ENCODE results near the gene PTPN23.

PTPN23 gene

DNA sequence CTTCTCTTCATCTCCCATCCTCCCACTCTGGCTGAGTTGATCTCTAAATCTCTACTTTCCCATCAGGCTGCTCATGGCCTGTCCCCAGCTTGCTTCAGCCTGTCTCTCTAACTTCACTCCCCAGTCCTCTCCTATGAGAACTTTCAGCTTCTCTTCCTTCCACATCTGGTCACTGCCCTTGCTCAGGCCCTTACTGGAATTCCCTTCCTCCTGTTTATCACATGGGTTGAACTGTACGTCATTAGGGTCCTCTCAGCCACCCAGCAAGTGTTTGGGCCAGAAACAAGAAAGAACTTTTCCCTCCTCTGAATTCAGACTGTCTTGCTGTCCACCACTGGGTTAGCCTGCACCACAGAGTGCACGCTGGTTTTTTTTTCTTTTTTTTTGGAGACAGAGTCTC lies 5.0 kb downstream of the PTPN23 start:
- Histone ChIP-seq H3K27ac (ENCODE audit: low read depth, low read length, severe bottlenecking) (no peak overlapping the region), H3K4me1 (ENCODE audit: control insufficient read depth, insufficient read depth, low read length, poor library complexity, severe bottlenecking) (peaks cover 8% of the 10 kb centered on the region), H3K9me3 (ENCODE audit: control insufficient read depth, low read length) (no peaks in the 10 kb centered on the region), H3K36me3 (ENCODE audit: control insufficient read depth, insufficient read depth, low read length) (peaks cover 50% of the 10 kb centered on the region), H3K4me3 (ENCODE audit: extremely low read depth, insufficient read depth, low read length, poor library complexity, severe bottlenecking) (no peak overlapping the region)
- 95 to 100% methylated on average over 2 of the region's 2 CpGs for WGBS, 2 experiments (ENCODE audit: insufficient coverage in 2 of 2)

GRCh38 chr3:47392933-47393332 lies 12.1 kb downstream of the PTPN23 start:
- 85 to 100% methylated on average over 3 of the region's 3 CpGs for WGBS, 2 experiments (ENCODE audit: insufficient coverage in 2 of 2)
- H3K9me3 ChIP-seq (ENCODE audit: control insufficient read depth, low read length) = no peaks in the 10 kb centered on the region
- no peak overlapping the region for H3K27ac ChIP-seq (ENCODE audit: low read depth, low read length, severe bottlenecking)
- H3K4me3 ChIP-seq (ENCODE audit: extremely low read depth, insufficient read depth, low read length, poor library complexity, severe bottlenecking) = no peak overlapping the region
- peaks cover 34% of the 10 kb centered on the region for H3K36me3 ChIP-seq (ENCODE audit: control insufficient read depth, insufficient read depth, low read length)
- H3K4me1 ChIP-seq (ENCODE audit: control insufficient read depth, insufficient read depth, low read length, poor library complexity, severe bottlenecking) = peaks cover 21% of the 10 kb centered on the region

GRCh38 chr3:47394140-47394870 lies 13.5 kb downstream of the PTPN23 start:
- Histone ChIP-seq H3K4me3 (ENCODE audit: extremely low read depth, insufficient read depth, low read length, poor library complexity, severe bottlenecking) (no peak overlapping the region), H3K36me3 (ENCODE audit: control insufficient read depth, insufficient read depth, low read length) (peaks cover 34% of the 10 kb centered on the region), H3K4me1 (ENCODE audit: control insufficient read depth, insufficient read depth, low read length, poor library complexity, severe bottlenecking) (peaks cover 30% of the 10 kb centered on the region), H3K9me3 (ENCODE audit: control insufficient read depth, low read length) (no peaks in the 10 kb centered on the region), H3K27ac (ENCODE audit: low read depth, low read length, severe bottlenecking) (peak overlapping the region; percentile 82)
- 69 to 81% methylated on average over 3 to 7 of the region's 8 CpGs for WGBS, 2 experiments (ENCODE audit: insufficient coverage in 2 of 2)

DNA sequence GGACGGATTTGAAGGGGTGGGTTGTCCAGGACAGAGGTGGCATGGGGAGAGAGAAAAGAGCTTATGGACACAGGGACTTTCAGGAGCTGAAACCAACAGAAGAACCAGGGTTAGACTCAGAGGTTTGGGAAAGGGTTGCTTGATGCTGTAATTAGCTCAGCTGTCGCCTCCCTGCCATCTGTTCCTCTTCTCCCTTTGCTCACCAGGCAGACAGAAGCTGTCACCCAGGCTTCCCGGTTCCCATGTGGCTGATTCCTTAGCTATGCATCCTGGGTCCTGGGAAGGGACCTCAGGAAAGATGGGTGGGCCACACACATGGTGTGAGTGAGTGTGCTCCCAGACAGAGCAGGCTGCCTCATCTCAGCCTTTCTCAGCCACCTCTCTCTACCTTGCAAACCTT lies 14.1 kb downstream of the PTPN23 start:
- H3K9me3 ChIP-seq (ENCODE audit: control insufficient read depth, low read length) = no peaks in the 10 kb centered on the region
- H3K4me3 ChIP-seq (ENCODE audit: extremely low read depth, insufficient read depth, low read length, poor library complexity, severe bottlenecking) = no peak overlapping the region
- H3K36me3 ChIP-seq (ENCODE audit: control insufficient read depth, insufficient read depth, low read length) = peaks cover 37% of the 10 kb centered on the region
- H3K27ac ChIP-seq (ENCODE audit: low read depth, low read length, severe bottlenecking) = peak overlapping the region; percentile 82
- 93 to 94% methylated on average over 1 to 3 of the region's 3 CpGs for WGBS, 2 experiments (ENCODE audit: insufficient coverage in 2 of 2)
- H3K4me1 ChIP-seq (ENCODE audit: control insufficient read depth, insufficient read depth, low read length, poor library complexity, severe bottlenecking) = peaks cover 30% of the 10 kb centered on the region

DNA sequence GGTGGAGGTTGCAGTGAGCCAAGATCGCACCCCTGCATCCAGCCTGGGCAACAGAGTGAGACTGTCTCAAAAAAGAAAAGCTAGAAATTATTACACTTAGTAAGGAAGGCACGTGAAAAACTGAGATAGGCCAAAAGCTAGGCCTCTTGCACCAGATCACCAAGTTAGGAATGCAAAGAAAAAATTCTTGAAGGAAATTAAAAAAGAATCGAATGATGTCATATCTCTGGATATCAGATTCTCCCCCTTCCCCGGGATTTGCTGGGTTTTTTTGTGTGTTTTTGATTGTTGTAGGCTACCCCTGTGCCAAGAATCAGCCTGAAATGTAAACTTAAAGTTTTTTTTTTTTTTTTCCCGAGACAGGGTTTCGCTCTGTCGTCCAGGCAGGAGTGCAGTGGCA lies 17.4 kb downstream of the PTPN23 start:
- 80 to 94% methylated on average over 2 to 3 of the region's 7 CpGs for WGBS, 2 experiments (ENCODE audit: insufficient coverage in 2 of 2)
- Histone ChIP-seq H3K36me3 (ENCODE audit: control insufficient read depth, insufficient read depth, low read length) (peaks cover 48% of the 10 kb centered on the region), H3K4me3 (ENCODE audit: extremely low read depth, insufficient read depth, low read length, poor library complexity, severe bottlenecking) (no peak overlapping the region), H3K27ac (ENCODE audit: low read depth, low read length, severe bottlenecking) (no peak overlapping the region), H3K9me3 (ENCODE audit: control insufficient read depth, low read length) (no peaks in the 10 kb centered on the region), H3K4me1 (ENCODE audit: control insufficient read depth, insufficient read depth, low read length, poor library complexity, severe bottlenecking) (peaks cover 28% of the 10 kb centered on the region)

DNA sequence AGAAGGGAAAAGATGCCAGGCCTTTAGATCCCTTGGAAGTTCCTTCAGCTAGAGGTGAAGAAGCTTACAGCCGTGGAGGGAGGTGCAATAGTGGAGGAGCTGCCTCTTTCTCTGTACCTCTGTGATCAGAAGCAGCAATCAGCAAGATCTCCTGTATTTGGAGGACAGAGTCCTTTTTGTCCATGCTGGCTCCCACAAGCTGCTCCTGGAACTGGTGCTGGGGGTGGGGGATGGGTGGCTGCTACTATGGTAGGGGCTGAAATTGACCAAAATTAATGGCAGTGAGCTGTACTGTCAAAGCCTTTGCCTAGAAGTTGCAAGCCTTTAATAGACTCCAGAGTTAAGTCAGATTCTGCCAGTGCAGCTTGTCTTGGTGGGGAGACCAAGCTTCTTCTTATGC lies 18.2 kb downstream of the PTPN23 start:
- Histone ChIP-seq H3K36me3 (ENCODE audit: control insufficient read depth, insufficient read depth, low read length) (peaks cover 54% of the 10 kb centered on the region), H3K4me1 (ENCODE audit: control insufficient read depth, insufficient read depth, low read length, poor library complexity, severe bottlenecking) (peaks cover 20% of the 10 kb centered on the region), H3K9me3 (ENCODE audit: control insufficient read depth, low read length) (no peaks in the 10 kb centered on the region), H3K4me3 (ENCODE audit: extremely low read depth, insufficient read depth, low read length, poor library complexity, severe bottlenecking) (no peak overlapping the region), H3K27ac (ENCODE audit: low read depth, low read length, severe bottlenecking) (no peak overlapping the region)
- WGBS, 2 experiments (ENCODE audit: insufficient coverage in 2 of 2) = 100% methylated on average over 1 of the region's 1 CpG

- Histone ChIP-seq H3K4me3 (ENCODE audit: extremely low read depth, insufficient read depth, low read length, poor library complexity, severe bottlenecking) (no peak overlapping the region), H3K9me3 (ENCODE audit: control insufficient read depth, low read length) (no peaks in the 10 kb centered on the region), H3K27ac (ENCODE audit: low read depth, low read length, severe bottlenecking) (no peak overlapping the region), H3K36me3 (ENCODE audit: control insufficient read depth, insufficient read depth, low read length) (peaks cover 60% of the 10 kb centered on the region), H3K4me1 (ENCODE audit: control insufficient read depth, insufficient read depth, low read length, poor library complexity, severe bottlenecking) (peaks cover 14% of the 10 kb centered on the region)
- 98 to 99% methylated on average over 6 to 8 of the region's 9 CpGs for WGBS, 2 experiments (ENCODE audit: insufficient coverage in 2 of 2)
These were observed 18.9 kb downstream of the PTPN23 start for GRCh38 chr3:47399531-47400270.

GRCh38 chr3:47404431-47404876 lies 23.6 kb downstream of the PTPN23 start:
- no peak overlapping the region for H3K27ac ChIP-seq (ENCODE audit: low read depth, low read length, severe bottlenecking)
- H3K9me3 ChIP-seq (ENCODE audit: control insufficient read depth, low read length) = no peaks in the 10 kb centered on the region
- H3K4me3 ChIP-seq (ENCODE audit: extremely low read depth, insufficient read depth, low read length, poor library complexity, severe bottlenecking) = no peak overlapping the region
- H3K4me1 ChIP-seq (ENCODE audit: control insufficient read depth, insufficient read depth, low read length, poor library complexity, severe bottlenecking) = peaks cover 4% of the 10 kb centered on the region
- H3K36me3 ChIP-seq (ENCODE audit: control insufficient read depth, insufficient read depth, low read length) = peaks cover 69% of the 10 kb centered on the region
- WGBS, 2 experiments (ENCODE audit: insufficient coverage in 2 of 2) = 89 to 95% methylated on average over 6 to 7 of the region's 13 CpGs

GRCh38 chr3:47404955-47405790 lies 24.4 kb downstream of the PTPN23 start:
- WGBS, 2 experiments (ENCODE audit: insufficient coverage in 2 of 2) = 94 to 97% methylated on average over 3 to 6 of the region's 9 CpGs
- H3K9me3 ChIP-seq (ENCODE audit: control insufficient read depth, low read length) = no peaks in the 10 kb centered on the region
- H3K27ac ChIP-seq (ENCODE audit: low read depth, low read length, severe bottlenecking) = peak overlapping the region; percentile 3
- H3K4me1 ChIP-seq (ENCODE audit: control insufficient read depth, insufficient read depth, low read length, poor library complexity, severe bottlenecking) = peaks cover 4% of the 10 kb centered on the region
- H3K4me3 ChIP-seq (ENCODE audit: extremely low read depth, insufficient read depth, low read length, poor library complexity, severe bottlenecking) = no peak overlapping the region
- H3K36me3 ChIP-seq (ENCODE audit: control insufficient read depth, insufficient read depth, low read length) = peaks cover 70% of the 10 kb centered on the region

DNA sequence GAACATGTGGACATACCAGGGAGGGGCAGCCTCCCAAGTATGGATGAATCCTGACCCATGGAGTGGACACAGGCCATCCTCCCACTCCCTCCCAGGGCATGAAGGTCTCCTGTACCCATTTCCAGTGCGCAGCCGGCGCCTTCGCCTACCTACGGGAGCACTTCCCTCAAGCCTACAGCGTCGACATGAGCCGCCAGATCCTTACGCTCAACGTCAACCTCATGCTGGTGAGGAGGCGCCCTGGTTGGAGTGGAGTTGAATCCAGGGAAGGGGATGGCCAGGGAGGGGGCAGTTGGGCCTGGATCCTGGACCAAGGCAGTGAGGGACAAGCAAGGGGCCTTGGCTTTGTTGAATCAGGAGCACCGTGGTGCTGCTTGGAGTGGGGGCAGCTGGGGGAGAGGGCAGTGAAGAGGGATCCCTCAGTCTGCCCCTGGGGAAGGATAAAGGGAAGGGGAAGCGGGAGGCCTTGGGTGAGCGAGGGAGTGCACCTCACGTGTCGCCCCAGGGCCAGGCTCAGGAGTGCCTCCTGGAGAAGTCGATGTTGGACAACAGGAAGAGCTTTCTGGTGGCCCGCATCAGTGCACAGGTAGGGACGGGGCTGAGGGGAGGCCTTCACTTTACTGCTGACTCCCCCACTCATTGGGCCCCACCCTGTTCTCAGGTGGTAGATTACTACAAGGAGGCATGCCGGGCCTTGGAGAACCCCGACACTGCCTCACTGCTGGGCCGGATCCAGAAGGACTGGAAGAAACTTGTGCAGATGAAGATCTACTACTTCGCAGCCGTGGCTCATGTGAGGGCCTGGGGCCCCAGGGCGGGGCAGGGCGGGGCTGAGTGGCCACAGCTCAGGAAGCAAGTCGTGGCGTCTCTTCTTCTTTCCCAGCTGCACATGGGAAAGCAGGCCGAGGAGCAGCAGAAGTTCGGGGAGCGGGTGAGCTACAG lies 25.3 kb downstream of the PTPN23 start:
- Histone ChIP-seq H3K4me1 (ENCODE audit: control insufficient read depth, insufficient read depth, low read length, poor library complexity, severe bottlenecking) (peaks cover 4% of the 10 kb centered on the region), H3K27ac (ENCODE audit: low read depth, low read length, severe bottlenecking) (no peak overlapping the region), H3K4me3 (ENCODE audit: extremely low read depth, insufficient read depth, low read length, poor library complexity, severe bottlenecking) (no peak overlapping the region), H3K36me3 (ENCODE audit: control insufficient read depth, insufficient read depth, low read length) (peaks cover 68% of the 10 kb centered on the region), H3K9me3 (ENCODE audit: control insufficient read depth, low read length) (no peaks in the 10 kb centered on the region)
- 96% methylated on average over 26 to 30 of the region's 31 CpGs for WGBS, 2 experiments (ENCODE audit: insufficient coverage in 2 of 2)

All from mesodermal cell (in vitro differentiated cells).